B cell (primary cell): ENCODE measurements around the gene DLG2. TPM values are rescaled to one million over a fixed set of nuclear protein-coding genes. Genes with fewer than 3 reads are reported as not detected.

Source experiments
- ATAC-seq: fragments of 200-7000 bp; cut with Tn5 transposase; one replicate; pipeline ENCODE4 v1.10.0; 2021; ENCODE audit warnings: low read depth, mild to moderate bottlenecking, moderate number of reproducible peaks, moderate library complexity
- CTCF ChIA-PET: fragments of 350-600 bp; sonication (Branson Sonifier 250); formaldehyde crosslinking; loops from one replicate; lab custom pipeline; 2021; ENCODE audit warnings: antibody characterized with exemption, inconsistent platforms; lab: Charles Lee
- POLR2A ChIA-PET: fragments of 350-600 bp; sonication (Branson Sonifier 250); formaldehyde crosslinking; loops from one replicate; lab custom pipeline; 2021; ENCODE audit warnings: antibody characterized with exemption; lab: Charles Lee
- DNase-seq: peaks from one replicate; pipeline ENCODE4 v3.0.0; 2013
- H2AFZ ChIP-seq: 2 replicates; pipeline ENCODE4 v1.6.1; 2012; ENCODE audit warnings: mild to moderate bottlenecking, low read depth, low read length; ENCODE audit not compliant: insufficient read depth, poor library complexity, severe bottlenecking
- H3K27ac ChIP-seq, 2 donors: 1 replicate in 1 of 2; 2 replicates in 1 of 2; pipeline ENCODE4 v1.5.1; 2012 to 2013; ENCODE audit warnings: low read length in 2 of 2, mild to moderate bottlenecking in 2 of 2, moderate library complexity in 1 of 2
- H3K27me3 ChIP-seq, 4 experiments: fragments of 200-600 bp in 1 of 4; sonication (generic) in 1 of 4; replicated peaks in 1 of 4; 1 replicate in 2 of 4; 2 replicates in 2 of 4; pipeline versions ENCODE4 v1.6.1 to v1.7.0; 2013 to 2016; ENCODE audit warnings: low read length in 3 of 4, mild to moderate bottlenecking in 2 of 4, mixed read lengths in 1 of 4, moderate library complexity in 1 of 4; ENCODE audit not compliant: insufficient read depth in 4 of 4, control insufficient read depth in 3 of 4; ENCODE audit errors: control extremely low read depth in 1 of 4
- H3K36me3 ChIP-seq, 2 experiments: replicated peaks in 1 of 2; 1 replicate in 1 of 2; 2 replicates in 1 of 2; pipeline versions ENCODE4 v1.6.1 to v1.7.1; 2013; ENCODE audit warnings: low read length in 1 of 2; ENCODE audit not compliant: insufficient read depth in 2 of 2, control insufficient read depth in 1 of 2; ENCODE audit errors: control extremely low read depth in 1 of 2, extremely low read depth in 1 of 2
- H3K4me1 ChIP-seq, 2 donors: fragments of 200-600 bp in 1 of 2; sonication (generic) in 1 of 2; 1 replicate in 1 of 2; 2 replicates in 1 of 2; pipeline versions ENCODE4 v1.5.1 to v1.6.1; 2013 to 2017; ENCODE audit warnings: low read length in 2 of 2; ENCODE audit not compliant: control insufficient read depth in 2 of 2, insufficient read depth in 2 of 2
- H3K4me2 ChIP-seq: replicated peaks from 2 replicates; pipeline ENCODE3; 2012; ENCODE audit warnings: mild to moderate bottlenecking, low read depth, low read length; ENCODE audit not compliant: poor library complexity, severe bottlenecking
- H3K4me3 ChIP-seq, 5 experiments: fragments of 200-600 bp in 1 of 5; sonication (generic) in 1 of 5; 1 replicate in 3 of 5; 2 replicates in 2 of 5; pipeline versions ENCODE4 v1.5.1 to v1.7.0; 2011 to 2016; ENCODE audit warnings: low read length in 4 of 5, mild to moderate bottlenecking in 4 of 5, low read depth in 2 of 5, control low read depth in 1 of 5, moderate library complexity in 1 of 5; ENCODE audit not compliant: insufficient read depth in 1 of 5; ENCODE audit errors: control extremely low read depth in 1 of 5, extremely low read depth in 1 of 5
- H3K79me2 ChIP-seq: fragments of 200-600 bp; sonication (generic); one replicate; pipeline ENCODE4 v1.6.0; 2016; ENCODE audit warnings: low read length; ENCODE audit not compliant: control insufficient read depth, insufficient read depth
- H3K9ac ChIP-seq: fragments of 200-600 bp; sonication (generic); 2 replicates; pipeline ENCODE4 v1.6.1; 2017; ENCODE audit warnings: mild to moderate bottlenecking, low read length, moderate library complexity
- H3K9me3 ChIP-seq, 3 donors: one replicate each; pipeline versions ENCODE4 v1.6.1 to v1.7.1; 2013; ENCODE audit warnings: low read length in 2 of 3; ENCODE audit not compliant: control insufficient read depth in 2 of 3, insufficient read depth in 1 of 3; ENCODE audit errors: control extremely low read depth in 1 of 3
- H4K20me1 ChIP-seq: 2 replicates; pipeline ENCODE4 v1.6.0; 2012; ENCODE audit warnings: mild to moderate bottlenecking, low read length; ENCODE audit not compliant: insufficient read depth, control insufficient read depth, poor library complexity, severe bottlenecking
- H3K27ac Mint-ChIP-seq: one replicate; pipeline ENCODE4 v1.8.0; 2021; ENCODE audit warnings: mixed read lengths
- H3K27me3 Mint-ChIP-seq: one replicate; pipeline ENCODE4 v1.8.0; 2021; ENCODE audit warnings: mixed read lengths
- H3K4me1 Mint-ChIP-seq: one replicate; pipeline ENCODE4 v1.8.0; 2021; ENCODE audit warnings: mixed read lengths
- H3K4me3 Mint-ChIP-seq: one replicate; pipeline ENCODE4 v1.8.0; 2021; ENCODE audit warnings: mixed read lengths
- H3K9me3 Mint-ChIP-seq: one replicate; pipeline ENCODE4 v1.8.0; 2022; ENCODE audit warnings: mixed read lengths; ENCODE audit not compliant: insufficient read depth
- EZH2 ChIP-seq: IDR thresholded peaks from 2 replicates; pipeline ENCODE4 v1.6.1; 2012; ENCODE audit warnings: borderline replicate concordance, low read depth, mild to moderate bottlenecking, moderate library complexity, low read length; ENCODE audit not compliant: insufficient read depth, poor library complexity, severe bottlenecking
- WGBS: methylation state at CpG from one replicate; pipeline ENCODE4 v1.1.5; 2013; ENCODE audit warnings: missing lambda C conversion rate; ENCODE audit not compliant: insufficient coverage; 5-methylcytosine and 5-hydroxymethylcytosine counted together
- intact Hi-C: fragments of 100-400 bp; cut with micrococcal nuclease; formaldehyde crosslinking; loops from one replicate; pipeline ENCODE4 v1.10.0; 2022
- polyA plus RNA-seq: library from polyadenylated mRNA; depleted of rRNA; stranded (reverse); fragments of >200 nt; gene quantifications from 2 replicates; pipeline ENCODE4 v1.2.3, GENCODE V29; 2012
- total RNA-seq, 2 donors: library from RNA; stranded (reverse); fragments of 120-200 nt in 1 of 2; gene quantifications; 1 replicate in 1 of 2; 2 replicates in 1 of 2; pipeline versions ENCODE4 v1.2.3 to v1.2.4, GENCODE V29; 2013 to 2022
- TF ChIP-seq, protein P1 (sequence below): fragments of 200-600 bp; IDR thresholded peaks from one replicate; pipeline ENCODE4 v1.8.0; 2022; ENCODE audit warnings: antibody characterized with exemption, mild to moderate bottlenecking

DLG2 gene
- total and polyA plus RNA-seq, 2 donors (not counting 1 experiment from before 2014, with no cell fraction given), result 0.54 to 5.4 TPM

DNA sequence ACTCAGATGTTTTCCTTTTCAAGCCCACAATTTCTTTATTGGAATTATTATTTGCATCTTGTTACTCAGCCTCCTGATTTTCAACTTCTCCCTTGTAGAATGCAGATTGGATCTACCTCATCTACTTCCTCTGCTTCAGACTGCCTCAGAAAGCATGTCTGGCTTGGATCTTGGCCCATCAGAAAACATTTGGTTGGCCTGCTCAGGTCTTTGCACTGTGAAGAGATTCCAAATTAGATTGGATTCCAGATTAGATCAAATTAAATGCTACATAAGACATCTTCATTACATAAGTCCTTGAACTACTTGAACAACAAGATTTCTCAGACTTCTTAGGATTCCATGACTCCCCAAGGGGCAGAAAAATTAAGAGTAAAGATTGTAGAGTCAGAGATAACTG, 358.0 kb downstream of the DLG2 start:
- Mint-ChIP-seq H3K27me3 (peaks cover 2% of the 10 kb centered on the region), H3K9me3 (peaks cover 3% of the 10 kb centered on the region), H3K27ac (no peak overlapping the region), H3K4me1 (no peaks in the 10 kb centered on the region), H3K4me3 (no peak overlapping the region)
- ChIA-PET CTCF (no interaction called here), POLR2A (no interaction called here)
- no peak overlapping the region for H3K4me2 ChIP-seq
- no peaks in the 10 kb centered on the region for H3K79me2 ChIP-seq
- peaks cover 0 to 4% (median 0%) of the 10 kb centered on the region in 3 donors for H3K9me3 ChIP-seq
- intact Hi-C loops, result no loop called here
- no peaks in the 10 kb centered on the region for H4K20me1 ChIP-seq
- no peaks in the 10 kb centered on the region for H3K36me3 ChIP-seq
- DNase-seq (no peak), ATAC-seq (no peak)
- H3K4me1 ChIP-seq, result no peaks in the 10 kb centered on the region
- H3K4me3 ChIP-seq, result no peak overlapping the region
- no peaks in the 10 kb centered on the region for H3K27me3 ChIP-seq
- no peak overlapping the region for H2AFZ ChIP-seq
- H3K9ac ChIP-seq, result no peak overlapping the region
- H3K27ac ChIP-seq, result no peak overlapping the region
- TF ChIP-seq EZH2, result no peak
- TF ChIP-seq, protein P1, sequence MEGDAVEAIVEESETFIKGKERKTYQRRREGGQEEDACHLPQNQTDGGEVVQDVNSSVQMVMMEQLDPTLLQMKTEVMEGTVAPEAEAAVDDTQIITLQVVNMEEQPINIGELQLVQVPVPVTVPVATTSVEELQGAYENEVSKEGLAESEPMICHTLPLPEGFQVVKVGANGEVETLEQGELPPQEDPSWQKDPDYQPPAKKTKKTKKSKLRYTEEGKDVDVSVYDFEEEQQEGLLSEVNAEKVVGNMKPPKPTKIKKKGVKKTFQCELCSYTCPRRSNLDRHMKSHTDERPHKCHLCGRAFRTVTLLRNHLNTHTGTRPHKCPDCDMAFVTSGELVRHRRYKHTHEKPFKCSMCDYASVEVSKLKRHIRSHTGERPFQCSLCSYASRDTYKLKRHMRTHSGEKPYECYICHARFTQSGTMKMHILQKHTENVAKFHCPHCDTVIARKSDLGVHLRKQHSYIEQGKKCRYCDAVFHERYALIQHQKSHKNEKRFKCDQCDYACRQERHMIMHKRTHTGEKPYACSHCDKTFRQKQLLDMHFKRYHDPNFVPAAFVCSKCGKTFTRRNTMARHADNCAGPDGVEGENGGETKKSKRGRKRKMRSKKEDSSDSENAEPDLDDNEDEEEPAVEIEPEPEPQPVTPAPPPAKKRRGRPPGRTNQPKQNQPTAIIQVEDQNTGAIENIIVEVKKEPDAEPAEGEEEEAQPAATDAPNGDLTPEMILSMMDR, result no peak

DNA sequence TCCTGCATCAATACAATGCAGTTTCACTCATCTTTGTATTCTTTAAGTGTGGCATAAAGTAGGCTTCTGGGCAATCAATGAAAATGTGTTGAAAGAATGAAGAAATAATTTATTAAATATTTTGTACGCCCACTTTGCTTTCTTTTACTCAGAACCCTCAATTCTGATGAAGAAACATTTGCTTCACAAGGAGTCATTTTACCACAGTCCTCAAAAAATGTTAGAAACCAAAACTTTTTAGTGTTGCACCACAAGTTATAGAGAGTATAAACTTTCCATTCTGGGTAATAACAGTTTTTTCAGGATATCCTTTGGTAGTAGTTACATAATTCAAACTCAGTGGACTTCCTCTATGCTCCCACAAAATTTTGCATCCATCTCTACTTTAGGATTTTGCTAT, 360.5 kb downstream of the DLG2 start:
- no CpG with 5 or more reads among the region's 1 CpG for WGBS

More for the DNA sequence above, 360.5 kb downstream of the DLG2 start:
- intact Hi-C loops, result no loop called here
- no peaks in the 10 kb centered on the region for H3K27me3 Mint-ChIP-seq
- Histone ChIP-seq H4K20me1 (no peaks in the 10 kb centered on the region), H3K27ac (no peak overlapping the region), H3K4me3 (no peak overlapping the region), H2AFZ (no peak overlapping the region), H3K4me1 (no peaks in the 10 kb centered on the region), H3K27me3 (no peaks in the 10 kb centered on the region), H3K36me3 (no peaks in the 10 kb centered on the region), H3K79me2 (no peaks in the 10 kb centered on the region), H3K9me3 (peaks cover 0 to 4% (median 0%) of the 10 kb centered on the region in 3 donors), H3K4me2 (no peak overlapping the region), H3K9ac (no peak overlapping the region)
- no peak for ATAC-seq
- DNase-seq, result no peak
- no peak overlapping the region for H3K4me3 Mint-ChIP-seq
- TF ChIP-seq, protein P1, result no peak
- TF ChIP-seq EZH2, result no peak
- peaks cover 3% of the 10 kb centered on the region for H3K9me3 Mint-ChIP-seq
- ChIA-PET CTCF (no interaction called here), POLR2A (no interaction called here)
- no peaks in the 10 kb centered on the region for H3K4me1 Mint-ChIP-seq
- H3K27ac Mint-ChIP-seq, result no peak overlapping the region
